ENCODE results near the gene SH3TC1.

SH3TC1 gene

DNA sequence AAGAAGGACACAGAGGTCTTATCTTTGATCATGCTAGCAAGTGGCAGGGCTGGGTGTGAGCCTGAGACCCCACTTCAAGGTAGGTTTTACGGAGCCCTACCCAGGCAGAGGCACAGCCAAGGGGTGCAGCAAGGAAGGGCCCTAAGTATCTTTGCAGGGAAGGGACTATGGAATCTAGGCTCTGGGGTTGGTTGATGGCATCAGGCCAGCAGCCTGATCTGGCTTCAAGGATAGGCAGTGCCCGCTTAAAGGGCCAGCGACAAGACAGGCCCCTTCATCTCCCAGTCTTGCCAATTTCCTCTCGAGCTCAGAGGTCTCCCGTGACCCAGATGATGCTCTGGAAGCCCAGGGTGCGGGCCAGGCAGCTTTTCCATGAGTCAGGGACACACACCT is 46.2 kb upstream of the SH3TC1 start:
- H3K4me3 ChIP-seq, result no peak overlapping the region
- H3K4me1 ChIP-seq, result peaks cover 0 to 22% (median 14%) of the 10 kb centered on the region in 4 donors
- H3K9me3 ChIP-seq, result no peaks in the 10 kb centered on the region
- H3K27ac ChIP-seq, result no peak overlapping the region
- H3K36me3 ChIP-seq, result no peaks in the 10 kb centered on the region
- H3K27me3 ChIP-seq, result no peaks in the 10 kb centered on the region
- TF ChIP-seq, protein P1, sequence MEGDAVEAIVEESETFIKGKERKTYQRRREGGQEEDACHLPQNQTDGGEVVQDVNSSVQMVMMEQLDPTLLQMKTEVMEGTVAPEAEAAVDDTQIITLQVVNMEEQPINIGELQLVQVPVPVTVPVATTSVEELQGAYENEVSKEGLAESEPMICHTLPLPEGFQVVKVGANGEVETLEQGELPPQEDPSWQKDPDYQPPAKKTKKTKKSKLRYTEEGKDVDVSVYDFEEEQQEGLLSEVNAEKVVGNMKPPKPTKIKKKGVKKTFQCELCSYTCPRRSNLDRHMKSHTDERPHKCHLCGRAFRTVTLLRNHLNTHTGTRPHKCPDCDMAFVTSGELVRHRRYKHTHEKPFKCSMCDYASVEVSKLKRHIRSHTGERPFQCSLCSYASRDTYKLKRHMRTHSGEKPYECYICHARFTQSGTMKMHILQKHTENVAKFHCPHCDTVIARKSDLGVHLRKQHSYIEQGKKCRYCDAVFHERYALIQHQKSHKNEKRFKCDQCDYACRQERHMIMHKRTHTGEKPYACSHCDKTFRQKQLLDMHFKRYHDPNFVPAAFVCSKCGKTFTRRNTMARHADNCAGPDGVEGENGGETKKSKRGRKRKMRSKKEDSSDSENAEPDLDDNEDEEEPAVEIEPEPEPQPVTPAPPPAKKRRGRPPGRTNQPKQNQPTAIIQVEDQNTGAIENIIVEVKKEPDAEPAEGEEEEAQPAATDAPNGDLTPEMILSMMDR (IDR thresholded peaks at IDR 0.05), result no peak
- intact Hi-C loops (cut with DNase I; ENCODE audit: low total_unique reads), result no loop called here
- no peak for DNase-seq

DNA sequence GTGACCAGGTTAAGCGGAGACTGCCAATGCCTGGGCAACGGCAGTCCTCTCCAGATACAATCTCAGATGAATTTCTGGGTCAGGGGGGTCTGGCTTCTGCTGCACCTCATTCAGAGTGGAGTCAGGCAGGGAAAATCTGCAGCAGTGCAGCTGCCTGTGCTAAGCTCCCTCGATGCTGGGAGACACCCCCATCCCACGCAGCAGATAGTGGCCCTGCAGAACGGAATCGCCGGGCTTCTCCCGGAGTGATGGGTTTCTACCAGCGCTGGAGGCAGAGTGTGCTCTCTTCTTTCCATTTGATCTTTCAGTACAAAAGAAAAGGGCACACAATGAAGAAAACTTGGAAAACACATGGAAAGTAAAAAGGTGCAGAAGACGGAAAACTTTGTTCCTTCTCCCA is 45.6 kb upstream of the SH3TC1 start:
- Histone ChIP-seq H3K36me3 (no peaks in the 10 kb centered on the region), H3K4me3 (no peak overlapping the region), H3K9me3 (no peaks in the 10 kb centered on the region), H3K27ac (no peak overlapping the region), H3K27me3 (no peaks in the 10 kb centered on the region), H3K4me1 (peaks cover 0 to 27% (median 19%) of the 10 kb centered on the region in 4 donors)
- intact Hi-C loops (cut with DNase I; ENCODE audit: low total_unique reads), result no loop called here
- no peak for DNase-seq
- TF ChIP-seq, protein P1 (IDR thresholded peaks at IDR 0.05), result no peak

DNA sequence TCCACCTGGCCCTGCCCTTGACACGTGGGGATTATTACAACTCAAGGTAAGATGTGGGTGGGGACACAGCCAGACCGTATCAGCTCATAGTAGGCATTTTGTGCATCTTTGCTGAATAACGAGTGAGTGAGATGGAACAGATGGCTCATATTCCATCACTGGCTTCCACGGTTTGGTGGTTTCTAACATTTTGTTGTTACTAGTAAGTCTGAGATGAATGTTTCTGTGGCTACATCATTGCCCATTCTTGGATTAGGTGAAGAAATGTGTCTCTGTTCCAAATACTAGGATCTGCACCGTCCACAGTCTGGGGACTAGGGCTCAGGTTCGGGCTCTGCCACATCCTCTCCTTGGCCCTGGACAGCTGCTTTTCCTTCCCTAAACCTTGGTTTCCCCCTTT is 44.0 kb upstream of the SH3TC1 start:
- TF ChIP-seq, protein P1 (IDR thresholded peaks at IDR 0.05), result no peak
- DNase-seq, result no peak
- Histone ChIP-seq H3K4me3 (no peak overlapping the region), H3K36me3 (no peaks in the 10 kb centered on the region), H3K4me1 (peaks cover 0 to 36% (median 28%) of the 10 kb centered on the region in 4 donors), H3K27me3 (no peaks in the 10 kb centered on the region), H3K27ac (no peak overlapping the region), H3K9me3 (no peaks in the 10 kb centered on the region)
- intact Hi-C loops (cut with DNase I; ENCODE audit: low total_unique reads), result loop anchor here (5.0 kb wide), 1 partner anchor 272 kb away; no protein-coding TSS in a partner anchor

DNA sequence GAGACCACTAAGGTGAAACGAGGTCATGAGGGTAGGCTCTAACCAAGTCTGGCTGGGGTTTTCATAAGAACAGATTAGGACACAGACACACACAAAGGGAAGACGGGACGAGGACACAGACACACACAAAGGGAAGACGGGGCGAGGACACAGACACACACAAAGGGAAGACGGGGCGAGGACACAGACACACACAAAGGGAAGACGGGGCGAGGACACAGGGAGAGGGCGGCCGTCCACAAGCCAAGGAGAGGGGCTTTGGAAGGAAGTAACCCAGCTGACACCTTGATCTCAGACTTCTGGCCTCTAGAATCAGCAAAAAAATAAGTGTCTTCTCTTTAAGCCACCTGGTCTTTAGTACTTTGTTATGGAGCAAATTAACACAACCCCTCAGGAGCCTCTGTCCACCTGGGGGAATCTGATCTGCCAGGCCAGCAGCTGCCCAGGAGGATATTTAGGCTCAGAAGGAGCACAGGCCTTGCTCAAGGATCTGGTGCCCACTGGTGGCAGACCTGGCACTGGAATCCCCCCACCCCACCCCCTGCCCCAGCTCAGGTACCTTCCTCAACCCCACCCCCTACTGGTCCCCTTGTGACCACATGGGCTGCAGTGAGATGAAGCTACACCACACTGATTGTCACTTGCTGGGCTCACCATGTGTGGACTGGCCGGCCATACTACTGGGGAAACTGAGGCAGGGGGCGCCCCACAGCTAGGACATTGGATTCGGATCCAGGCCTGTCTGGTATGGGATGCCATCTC is 43.2 kb upstream of the SH3TC1 start:
- intact Hi-C loops (cut with DNase I; ENCODE audit: low total_unique reads), result loop anchor here (5.0 kb wide), 1 partner anchor 271 kb away; no protein-coding TSS in a partner anchor
- no peaks in the 10 kb centered on the region for H3K36me3 ChIP-seq

DNA sequence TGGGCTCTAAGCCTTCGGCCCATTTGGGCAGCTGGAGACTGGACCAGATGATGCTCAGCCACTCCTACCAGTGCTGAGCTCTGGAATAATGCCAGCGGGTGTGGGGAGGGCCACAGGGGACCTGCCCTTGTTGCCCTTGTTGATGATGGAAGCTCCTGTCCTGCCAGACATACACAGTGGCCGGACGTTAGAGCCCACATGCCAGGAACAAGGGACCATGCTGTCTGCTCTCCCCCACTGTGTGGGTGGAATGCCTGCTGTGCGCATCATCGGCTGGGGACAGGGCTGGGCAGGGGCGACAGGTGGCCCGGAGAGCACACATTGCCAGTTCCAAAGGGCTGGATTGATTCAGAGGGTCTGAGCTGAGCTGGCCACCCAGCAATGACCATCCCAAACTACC is 42.5 kb upstream of the SH3TC1 start:
- Histone ChIP-seq H3K4me1 (peaks cover 0 to 36% (median 30%) of the 10 kb centered on the region in 4 donors), H3K9me3 (no peaks in the 10 kb centered on the region), H3K27ac (no peak overlapping the region), H3K36me3 (no peaks in the 10 kb centered on the region), H3K4me3 (no peak overlapping the region), H3K27me3 (no peaks in the 10 kb centered on the region)
- TF ChIP-seq, protein P1 (IDR thresholded peaks at IDR 0.05), result no peak
- no peak for DNase-seq
- intact Hi-C loops (cut with DNase I; ENCODE audit: low total_unique reads), result loop anchor here (5.0 kb wide), 1 partner anchor 271 kb away; no protein-coding TSS in a partner anchor

More for the DNA sequence above, 43.2 kb upstream of the SH3TC1 start:
- Histone ChIP-seq H3K27ac (no peak overlapping the region), H3K9me3 (no peaks in the 10 kb centered on the region), H3K27me3 (no peaks in the 10 kb centered on the region), H3K4me1 (peaks cover 0 to 36% (median 30%) of the 10 kb centered on the region in 4 donors), H3K4me3 (no peak overlapping the region)
- DNase-seq, result no peak
- TF ChIP-seq, protein P1 (IDR thresholded peaks at IDR 0.05), result no peak

Measured in tibial artery (tissue), 4 donors.